ENCODE measurements around the gene IGFBPL1.
"Not testable (repeated sequence)": the region's sequence is repeated elsewhere in the genome, so short reads cannot be mapped to it uniquely, and the experiment has no call there.

Gene IGFBPL1

DNA sequence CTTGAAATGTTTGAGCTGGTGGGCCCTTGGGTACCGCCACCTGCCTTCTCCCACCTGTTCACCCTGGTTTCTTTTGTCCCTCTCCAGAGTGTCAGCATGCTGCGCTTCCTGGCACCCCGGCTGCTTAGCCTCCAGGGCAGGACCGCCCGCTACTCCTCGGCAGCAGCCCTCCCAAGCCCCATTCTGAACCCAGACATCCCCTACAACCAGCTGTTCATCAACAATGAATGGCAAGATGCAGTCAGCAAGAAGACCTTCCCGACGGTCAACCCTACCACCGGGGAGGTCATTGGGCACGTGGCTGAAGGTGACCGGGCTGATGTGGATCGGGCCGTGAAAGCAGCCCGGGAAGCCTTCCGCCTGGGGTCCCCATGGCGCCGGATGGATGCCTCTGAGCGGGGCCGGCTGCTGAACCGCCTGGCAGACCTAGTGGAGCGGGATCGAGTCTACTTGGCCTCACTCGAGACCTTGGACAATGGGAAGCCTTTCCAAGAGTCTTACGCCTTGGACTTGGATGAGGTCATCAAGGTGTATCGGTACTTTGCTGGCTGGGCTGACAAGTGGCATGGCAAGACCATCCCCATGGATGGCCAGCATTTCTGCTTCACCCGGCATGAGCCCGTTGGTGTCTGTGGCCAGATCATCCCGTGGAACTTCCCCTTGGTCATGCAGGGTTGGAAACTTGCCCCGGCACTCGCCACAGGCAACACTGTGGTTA, 28.4 kb downstream of the IGFBPL1 start:
- no peak for FAIRE-seq

DNA sequence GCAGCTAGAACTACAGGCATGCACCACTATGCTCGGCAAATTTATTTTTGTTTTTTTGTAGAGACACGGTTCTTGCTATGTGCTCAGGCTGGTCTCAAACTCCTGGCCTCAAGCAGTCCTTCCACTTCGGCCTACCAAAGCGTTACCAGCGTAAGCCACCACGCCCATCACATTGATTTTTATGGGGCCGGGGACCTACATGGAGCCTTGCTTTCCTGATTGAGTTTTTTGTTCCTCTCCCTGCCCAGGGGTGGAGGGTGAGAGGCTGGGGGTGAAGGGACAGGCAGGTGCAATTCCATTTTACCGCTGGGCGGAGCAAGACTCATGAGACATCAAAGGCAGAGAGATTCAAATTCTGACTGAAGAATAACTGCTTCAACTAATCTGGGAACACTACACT, 29.8 kb downstream of the IGFBPL1 start:
- FAIRE-seq, result no peak

DNA sequence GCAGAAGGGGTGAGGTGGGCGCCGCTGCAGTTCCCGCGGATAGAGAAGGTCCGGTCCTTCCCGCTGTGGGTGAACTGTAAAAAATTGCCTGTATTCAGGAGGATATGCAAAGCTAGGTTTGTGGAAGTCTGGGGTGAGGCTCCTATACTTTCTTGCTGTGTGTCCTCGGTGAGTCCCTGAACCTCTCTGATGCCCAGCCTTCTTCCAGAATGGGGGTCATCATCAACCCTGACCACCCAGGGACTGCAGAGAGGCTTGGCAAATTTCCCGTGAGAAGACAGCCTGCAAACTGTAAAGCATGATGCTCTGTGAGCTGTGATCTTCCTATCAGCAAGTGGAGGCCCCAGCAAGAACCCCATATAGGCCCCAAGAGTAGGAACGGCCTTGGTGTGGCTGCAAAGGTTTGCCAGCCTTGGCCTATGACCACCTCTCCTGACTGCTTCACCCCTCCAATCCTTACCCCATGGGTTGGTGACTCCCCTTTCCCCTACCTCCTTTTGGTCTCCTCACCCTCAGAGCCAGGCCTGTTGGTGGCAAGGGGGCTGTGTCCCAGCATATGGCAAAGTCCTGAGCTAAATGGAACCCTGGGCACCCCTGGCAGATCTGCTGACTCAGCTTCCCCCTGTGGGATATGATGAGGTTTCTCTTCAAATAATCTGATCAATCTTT, 31.0 kb downstream of the IGFBPL1 start:
- FAIRE-seq, result no peak

DNA sequence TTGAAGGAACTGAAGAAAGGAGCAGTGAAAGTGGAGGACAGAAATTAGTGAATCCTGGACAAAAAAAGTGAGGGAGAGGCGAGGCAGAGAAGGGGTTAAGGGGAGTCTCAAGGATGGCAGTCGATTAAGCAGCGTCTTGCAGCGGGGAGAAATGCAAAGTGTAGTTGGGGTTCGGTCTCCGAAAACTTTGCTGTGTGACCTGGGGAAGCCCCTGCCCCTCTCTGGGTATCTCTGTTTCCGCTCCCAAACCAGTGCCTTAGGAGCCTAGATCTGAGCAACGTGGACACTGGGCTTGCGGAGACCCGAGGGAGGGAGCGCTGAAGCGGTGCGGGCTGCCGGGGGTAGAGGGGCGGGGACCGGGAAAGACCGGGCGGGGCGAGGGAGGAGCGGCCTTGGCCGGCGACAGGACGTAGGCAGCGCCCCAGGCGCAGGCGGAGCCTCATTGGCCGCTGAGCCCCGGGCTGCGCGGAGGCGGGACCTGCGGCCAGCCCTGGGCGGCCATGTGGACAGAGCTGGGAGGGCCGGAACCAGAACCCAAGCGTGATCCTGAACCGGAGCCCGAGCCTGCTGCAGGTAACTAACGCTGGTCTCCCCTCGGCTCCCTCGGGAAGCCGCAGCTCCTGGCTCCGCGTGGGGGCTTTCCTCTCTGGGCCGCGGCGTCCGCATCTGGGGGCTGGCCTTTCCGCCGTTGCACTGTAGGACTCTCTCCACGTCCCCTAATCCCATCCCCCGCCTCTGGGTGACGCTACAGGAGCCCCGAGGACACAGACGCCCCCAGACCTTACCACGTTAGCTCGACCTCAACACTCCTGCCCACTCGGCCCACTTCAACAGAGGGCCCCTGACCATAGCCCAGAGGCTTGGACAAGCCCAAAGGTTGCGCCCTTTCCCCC, 31.8 kb downstream of the IGFBPL1 start, which contains the start of gene ALDH1B1:
Gene ALDH1B1, plus strand, starts transcription at position 468 of the 893 bp plus-strand sequence. CDS start 3,047 bp downstream, outside the sequence.
- FAIRE-seq, result no peak

DNA sequence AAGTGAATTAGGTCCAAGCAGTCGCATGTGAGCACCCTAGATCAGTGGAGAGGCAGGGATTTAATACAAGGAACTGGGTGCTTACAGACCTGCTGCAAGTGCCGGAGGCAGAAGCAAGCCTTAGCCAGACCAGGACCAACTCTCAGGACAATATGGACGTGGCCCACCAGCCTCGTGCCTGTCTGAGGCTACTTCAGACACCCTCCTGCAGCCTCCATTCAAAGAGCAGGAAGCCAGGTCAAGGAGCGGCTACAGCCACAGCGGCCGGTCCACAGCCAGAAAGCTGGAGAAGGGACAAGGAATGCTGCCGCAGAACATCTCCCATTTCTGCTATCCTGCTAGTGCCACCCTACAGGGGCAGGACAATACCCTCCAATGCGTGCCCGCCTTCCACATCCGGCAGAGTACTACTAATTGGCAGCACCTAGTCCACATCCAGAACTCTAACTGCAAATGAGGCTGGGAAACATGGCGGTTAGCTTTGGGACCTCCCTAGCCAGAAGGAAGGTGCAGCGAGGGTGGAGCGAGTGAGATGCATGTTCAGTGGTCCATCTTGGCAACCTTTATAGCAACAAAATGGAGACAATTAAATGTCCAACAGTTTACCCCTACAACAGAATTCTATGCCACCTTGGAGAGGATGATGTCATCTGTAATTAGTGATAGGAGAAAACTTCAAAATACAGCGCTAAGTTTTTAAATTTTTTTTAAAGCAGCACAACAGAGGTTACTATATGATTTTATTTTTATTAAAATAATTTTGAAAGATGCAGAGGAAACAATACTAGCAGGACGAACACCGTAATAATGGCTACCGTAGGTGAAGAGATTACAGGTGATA, 32.8 kb downstream of the IGFBPL1 start:
- FAIRE-seq, result no peak

DNA sequence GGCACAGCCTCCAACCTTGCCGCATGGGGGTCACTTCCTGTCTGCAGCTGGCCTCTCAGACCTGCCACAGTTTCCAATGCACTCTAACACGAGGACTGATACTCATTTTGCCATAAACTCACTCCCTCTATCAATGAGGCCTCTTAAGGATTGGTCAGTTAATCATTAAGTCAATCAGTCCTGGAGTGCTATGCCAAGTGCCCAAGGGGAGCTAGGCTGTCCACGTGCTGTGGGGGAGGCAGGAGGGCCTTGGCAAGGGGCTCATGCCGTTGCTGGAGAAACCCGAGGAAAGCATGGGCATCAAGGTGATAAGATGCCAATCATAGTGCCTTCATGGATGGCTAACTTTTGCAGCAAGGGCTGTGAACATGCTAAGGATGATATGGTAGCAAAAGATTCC, 33.4 kb downstream of the IGFBPL1 start:
- FAIRE-seq, result no peak

DNA sequence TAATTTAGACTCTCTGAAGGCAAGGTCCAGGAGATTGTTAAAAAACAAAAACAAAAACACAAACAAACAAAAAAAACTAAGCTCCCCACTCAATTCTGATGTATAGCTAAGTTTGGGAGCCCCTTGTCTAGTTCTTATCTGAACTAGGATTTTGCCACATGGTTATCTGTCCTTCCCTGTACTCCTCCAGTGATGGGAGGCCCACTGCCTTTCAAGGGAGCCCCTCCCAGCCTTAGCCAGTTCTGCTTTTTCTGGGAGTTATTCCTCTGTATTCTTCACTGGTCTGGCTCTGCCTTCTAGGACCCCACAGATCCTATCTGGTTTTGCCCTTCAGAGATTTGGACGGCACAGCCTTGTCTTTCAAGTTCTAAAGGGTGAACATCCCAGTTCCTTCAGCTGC, 33.8 kb downstream of the IGFBPL1 start:
- FAIRE-seq, result no peak

DNA sequence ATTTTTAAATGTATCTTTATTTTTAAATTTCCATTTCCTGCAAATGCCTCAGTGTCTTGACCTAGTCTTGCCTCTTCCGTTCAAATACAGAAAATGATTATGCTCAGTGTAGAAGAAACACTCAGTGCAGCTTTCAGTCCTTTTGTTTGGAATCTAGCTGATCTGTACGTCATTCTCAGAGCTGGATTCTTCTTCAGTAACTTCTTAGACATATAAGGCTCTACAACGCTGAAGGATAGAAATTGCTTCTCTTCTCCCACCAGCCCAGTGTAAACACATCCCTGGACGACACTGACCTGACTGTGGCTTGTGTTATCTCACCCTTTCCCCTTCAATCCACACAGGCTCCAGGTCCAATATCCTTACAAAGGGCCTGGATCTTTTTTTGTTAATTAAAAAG, 34.9 kb downstream of the IGFBPL1 start:
- FAIRE-seq, result no peak

DNA sequence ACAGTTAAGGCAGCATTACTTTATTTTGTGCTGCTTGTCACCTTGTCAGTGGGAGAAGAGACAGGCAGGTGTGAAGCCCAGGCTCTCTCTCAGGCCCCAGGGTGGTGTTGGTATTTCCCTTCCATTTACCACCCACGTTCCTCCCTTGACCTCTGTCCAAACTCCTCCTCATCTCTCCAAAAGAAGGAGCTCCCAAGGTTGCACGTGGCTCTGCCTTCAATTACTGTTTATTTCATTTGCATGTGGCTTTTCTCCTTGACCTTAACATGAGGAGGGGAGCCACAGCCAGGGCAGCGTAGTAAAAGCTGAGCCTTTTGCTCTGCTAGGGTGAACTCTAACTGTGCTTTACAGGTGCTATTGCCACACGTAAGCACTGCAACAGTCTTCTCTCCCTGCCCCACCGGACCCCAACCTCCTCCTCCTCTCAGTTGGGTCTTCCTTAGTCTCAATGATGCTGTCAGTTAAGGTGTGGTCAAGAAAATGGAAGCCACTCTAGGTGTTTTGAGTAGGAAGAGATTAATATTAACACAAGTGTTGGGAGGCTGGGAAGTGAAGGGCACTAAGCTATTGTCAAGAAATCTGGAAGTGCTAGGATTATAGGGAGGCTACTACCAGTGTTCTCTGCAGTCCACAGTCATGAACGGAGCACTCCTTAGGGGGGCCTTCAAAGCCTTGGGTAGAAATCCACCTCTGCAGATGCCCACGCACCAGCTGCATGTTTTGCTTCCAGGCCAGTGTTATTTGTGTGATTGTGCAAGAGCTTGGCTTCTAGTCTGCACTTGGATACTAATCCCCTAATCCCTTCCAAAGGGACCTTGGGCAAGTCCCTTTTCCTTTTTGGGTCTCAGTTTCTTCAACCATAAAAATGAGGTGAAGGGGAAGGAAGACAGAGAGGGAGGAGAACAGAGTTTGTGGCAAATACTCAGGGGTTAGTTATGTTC, 35.7 kb downstream of the IGFBPL1 start:
- no peak for FAIRE-seq

DNA sequence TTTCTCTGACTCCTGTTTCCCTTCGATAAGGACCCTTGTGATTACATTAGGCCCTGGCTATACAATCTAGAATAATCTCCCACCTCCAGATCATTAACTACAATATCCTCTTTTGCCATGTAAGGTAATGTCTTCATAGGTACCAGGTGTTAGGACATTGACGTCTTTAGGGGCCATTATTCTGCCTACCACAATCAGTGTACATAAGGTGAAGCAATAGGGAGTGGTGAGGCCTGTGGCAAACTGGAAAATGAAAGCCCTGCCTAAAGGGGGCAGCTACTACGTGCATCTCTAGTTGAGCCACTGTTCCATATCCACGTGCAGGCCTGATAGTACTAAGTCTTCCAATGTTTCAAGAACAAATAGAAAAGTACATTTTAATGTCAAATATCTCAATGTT, 36.5 kb downstream of the IGFBPL1 start:
- FAIRE-seq, result no peak

DNA sequence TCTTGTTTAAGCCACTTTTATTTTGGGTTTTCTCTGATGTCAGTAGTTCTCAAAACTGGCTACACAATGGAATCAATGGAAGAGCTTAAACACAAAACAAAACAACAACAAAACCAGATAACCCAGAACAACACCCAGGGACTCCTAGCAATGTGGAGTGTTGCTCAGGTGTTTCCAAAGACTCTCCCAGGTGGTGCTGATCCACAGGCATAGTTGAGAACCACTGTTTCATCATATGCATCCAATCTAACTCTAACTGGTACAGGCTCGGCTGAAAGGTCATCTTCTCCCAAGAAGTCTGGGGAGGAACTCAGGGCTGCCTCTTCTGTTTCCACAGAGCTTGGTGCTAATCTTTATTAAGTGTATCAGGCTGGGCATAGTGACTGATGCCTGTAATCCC, 37.2 kb downstream of the IGFBPL1 start:
- FAIRE-seq, result no peak

DNA sequence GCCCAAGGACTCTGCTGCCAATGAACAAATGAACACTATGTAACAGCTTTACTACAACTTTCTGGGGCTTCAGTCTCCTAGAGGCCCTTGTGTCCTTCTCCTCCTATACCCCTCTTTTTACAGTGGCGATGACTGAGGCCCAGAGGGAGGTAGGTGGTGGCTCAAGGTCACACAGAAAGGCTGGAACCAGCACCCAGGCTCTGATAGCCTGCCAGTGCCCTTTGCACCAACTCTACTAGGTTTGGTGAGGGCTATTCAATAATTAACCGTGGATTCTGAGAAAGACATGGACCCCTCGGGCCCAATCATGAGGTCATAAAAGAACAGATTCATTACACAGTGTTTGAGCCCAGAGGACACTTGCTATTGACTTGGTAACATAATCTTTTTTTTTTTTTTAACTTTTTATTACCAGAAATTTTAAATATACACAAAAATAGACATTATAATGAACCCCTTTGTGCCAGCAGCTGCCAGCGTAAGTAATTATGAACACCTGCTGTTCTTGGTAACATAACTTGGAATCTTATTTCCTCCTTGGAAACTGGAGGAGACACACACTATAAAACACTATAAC, 37.8 kb downstream of the IGFBPL1 start:
- FAIRE-seq, result no peak

DNA sequence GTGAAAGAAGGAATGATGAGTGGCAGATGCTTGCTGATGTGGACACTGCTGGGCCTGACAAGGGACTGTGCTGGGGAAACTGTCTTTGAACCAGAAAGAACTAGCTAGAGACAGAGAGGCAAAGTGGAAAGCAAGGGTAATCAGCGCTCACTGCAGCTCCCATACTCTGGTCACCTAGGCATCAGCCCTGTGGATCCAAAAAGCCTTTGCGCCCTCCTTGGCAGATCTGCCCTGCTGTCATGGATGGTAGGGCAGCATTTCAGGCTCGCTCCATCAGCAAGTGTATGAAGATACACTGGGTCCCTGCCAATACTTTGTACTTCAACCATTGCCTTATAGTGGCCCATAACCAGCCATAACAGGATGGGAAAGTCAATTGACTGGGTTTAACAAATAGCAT, 38.4 kb downstream of the IGFBPL1 start:
- no peak for FAIRE-seq

DNA sequence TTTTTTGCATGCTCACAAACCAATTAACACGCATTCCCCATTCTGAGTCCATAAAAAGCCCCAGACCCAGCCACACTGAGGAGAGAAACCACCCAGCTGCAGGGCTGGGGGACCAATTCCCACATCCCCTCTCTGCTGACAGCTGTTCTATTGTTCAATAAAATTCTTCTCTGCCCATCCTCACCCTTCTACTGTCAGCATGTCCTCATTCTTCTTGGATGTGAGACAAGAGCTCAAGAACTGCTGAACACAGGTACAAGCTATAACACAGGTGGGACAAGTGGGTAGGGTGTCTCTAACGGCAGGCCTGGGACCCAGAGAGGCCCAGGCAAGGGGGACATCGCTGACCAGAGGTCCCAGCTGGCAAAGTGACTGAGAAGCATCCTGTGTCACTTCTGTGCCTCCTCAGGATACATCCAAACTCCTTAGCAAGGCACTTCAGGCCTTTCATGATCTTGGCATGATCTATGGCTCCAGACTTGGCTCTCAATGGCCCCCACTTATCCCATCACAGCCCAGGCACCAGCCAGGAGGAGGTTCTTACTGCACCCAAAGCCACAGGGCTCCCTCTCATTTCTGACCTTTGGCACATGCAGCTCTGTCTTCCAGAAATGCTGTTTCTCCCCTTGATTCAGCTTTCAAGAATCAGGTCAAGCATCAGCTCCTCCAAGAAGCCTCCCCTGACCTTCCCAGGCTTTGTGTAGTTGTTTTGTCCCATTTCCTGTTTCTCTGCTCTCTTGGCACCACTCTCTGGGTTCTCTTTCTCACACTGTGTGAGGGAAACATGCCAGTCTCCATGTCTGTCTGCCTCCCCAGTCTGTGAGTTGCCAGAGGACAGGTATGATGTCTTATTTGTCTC, 39.0 kb downstream of the IGFBPL1 start:
- FAIRE-seq, result no peak

DNA sequence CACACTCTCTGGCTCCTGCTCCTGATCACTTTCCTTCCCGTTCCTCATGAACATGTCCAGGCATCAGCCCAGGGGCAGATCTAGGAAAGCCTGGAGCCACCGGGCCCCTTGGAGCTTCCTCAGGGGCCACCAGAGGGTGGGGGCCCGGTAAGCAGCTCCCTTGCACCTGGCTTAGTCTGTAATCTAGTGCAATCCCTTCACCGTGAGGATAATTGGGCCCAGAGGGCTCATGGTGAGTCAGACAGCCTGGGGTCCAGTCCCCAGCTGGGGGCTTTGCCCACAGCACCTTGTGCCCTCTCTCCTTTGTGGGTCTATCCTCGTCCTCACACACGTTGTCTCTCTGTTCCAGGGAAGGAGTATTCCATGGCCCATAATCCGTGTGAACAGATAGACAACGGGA, 42.1 kb downstream of the IGFBPL1 start:
- no peak for FAIRE-seq

DNA sequence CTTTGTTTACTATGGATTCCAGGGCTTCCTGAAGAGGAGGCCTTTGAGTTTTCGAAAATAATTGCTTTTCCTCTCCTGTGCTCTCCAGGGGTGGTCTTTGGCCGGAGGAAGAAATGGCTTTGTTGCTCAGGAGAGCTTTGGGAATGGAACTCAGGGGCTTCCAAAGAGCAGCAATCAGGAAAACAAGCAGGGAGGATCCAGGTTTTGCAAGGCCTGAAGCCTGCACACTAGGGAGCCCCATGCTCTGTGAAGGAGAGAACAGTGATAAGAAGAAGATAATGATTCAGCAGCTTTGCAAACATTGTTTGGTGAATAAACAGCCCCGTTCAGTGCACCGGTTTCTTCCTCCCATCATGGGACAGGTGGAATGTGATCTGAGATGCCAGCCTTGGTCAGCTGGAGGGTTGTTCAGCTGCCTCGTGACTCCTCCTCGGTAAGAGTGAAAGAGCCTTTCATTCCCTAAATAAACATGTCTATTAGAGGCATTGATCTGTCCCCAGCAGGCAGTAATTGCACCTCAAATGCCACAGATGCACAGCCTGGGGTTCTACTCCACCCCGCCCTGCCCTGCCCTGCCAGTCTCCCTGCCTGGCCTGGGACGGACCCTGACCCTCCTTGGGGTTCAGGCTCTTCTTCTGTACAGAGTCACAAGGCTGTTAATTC, 43.3 kb downstream of the IGFBPL1 start:
- FAIRE-seq, result no peak

DNA sequence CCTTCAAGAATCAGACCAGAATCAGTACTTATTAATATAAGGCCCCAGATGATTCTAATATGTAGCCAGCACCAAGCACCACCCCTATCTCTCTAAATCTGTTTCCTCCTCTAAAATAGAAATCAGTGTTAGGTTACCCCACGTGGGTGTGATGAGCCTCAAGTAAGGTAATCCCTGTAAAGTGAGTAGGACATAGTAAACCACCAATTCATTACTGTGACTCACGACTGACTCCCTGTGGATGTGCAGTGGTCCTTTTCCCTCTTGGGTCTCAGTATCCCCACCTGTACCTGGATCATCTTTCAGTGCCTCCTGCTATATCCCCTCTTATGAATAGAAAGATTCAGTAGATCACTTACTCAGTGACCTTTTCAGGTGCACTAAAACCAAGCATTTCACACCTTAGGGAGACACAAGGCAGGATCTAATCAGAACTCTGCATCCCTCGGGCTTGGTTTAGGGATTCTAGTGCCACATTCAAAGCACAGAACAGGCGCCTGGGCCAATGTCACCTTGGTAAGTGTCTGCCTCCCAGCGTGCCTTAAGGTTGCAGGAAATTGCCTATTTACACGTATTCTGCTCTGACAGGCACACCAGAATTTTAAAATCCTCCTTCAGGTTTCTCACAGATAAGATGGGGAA, 43.9 kb downstream of the IGFBPL1 start:
- no peak for FAIRE-seq

DNA sequence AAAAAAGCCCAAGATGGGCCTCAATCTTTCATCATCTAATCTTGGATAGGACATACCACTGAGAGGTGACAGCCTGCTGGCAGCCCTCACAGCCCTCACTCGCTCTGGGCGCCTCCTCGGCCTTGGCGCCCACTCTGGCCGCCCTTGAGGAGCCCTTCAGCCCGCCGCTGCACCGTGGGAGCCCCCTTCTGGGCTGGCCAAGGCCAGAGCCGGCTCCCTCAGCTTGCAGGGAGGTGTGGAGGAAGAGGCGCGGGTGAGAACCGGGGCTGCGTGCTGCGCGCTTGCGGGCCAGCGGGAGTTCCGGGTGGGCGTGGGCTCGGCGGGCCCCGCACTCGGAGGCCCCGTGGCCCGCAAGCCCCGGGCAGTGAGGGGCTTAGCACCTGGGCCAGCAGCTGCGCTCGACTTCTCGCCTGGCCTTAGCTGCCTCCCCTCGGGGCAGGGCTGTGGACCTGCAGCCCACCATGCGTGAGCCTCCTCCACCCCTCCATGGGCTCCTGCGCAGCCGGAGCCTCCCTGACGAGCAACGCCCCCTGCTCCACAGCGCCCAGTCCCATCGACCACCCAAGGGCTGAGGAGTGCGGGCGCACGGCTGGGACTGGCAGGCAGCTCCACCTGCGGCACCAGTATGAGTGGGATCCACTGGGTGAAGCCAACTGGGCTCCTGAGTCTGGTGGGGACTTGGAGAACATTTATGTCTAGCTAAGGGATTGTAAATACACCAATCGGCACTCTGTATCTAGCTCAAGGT, 46.7 kb downstream of the IGFBPL1 start:
- not testable (repeated sequence) for FAIRE-seq

Measured in A204.1 (cell line).